H1 (cell line): ENCODE measurements around the gene FASTK. TPM values are rescaled to one million over a fixed set of nuclear protein-coding genes. Genes with fewer than 3 reads are reported as not detected.

ENCODE experiments used
- CHD1 ChIP-seq: IDR thresholded peaks from 2 replicates; pipeline ENCODE4 v1.6.1; 2012; ENCODE audit warnings: low read depth, low read length, improper control_type of control experiment
- JUN ChIP-seq: IDR thresholded peaks from 2 replicates; pipeline ENCODE4 v1.6.1; 2011; ENCODE audit warnings: low read depth, mild to moderate bottlenecking, improper control_type of control experiment, low read length
- RBBP5 ChIP-seq: IDR thresholded peaks from 2 replicates; pipeline ENCODE4 v1.7.1; 2012; ENCODE audit warnings: low read depth, mild to moderate bottlenecking, inconsistent platforms, low read length, moderate library complexity, borderline replicate concordance
- SAP30 ChIP-seq: fragments of 300-600 bp; sonication (generic); IDR thresholded peaks from 2 replicates; pipeline ENCODE4 v1.7.1; 2012; ENCODE audit warnings: low read length, moderate library complexity, mild to moderate bottlenecking, inconsistent platforms; ENCODE audit not compliant: insufficient read depth, insufficient replicate concordance
- SP1 ChIP-seq: IDR thresholded peaks from 2 replicates; pipeline ENCODE4 v1.6.1; 2011; ENCODE audit warnings: low read depth, low read length
- polyA plus RNA-seq, 7 experiments: library from polyadenylated mRNA; depleted of rRNA in 3 of 7; stranded (reverse) in 5 of 7; unstranded in 2 of 7; fragments of >200 nt in 5 of 7; fragments of 200-250 nt in 2 of 7; gene quantifications; 1 replicate in 5 of 7; 2 replicates in 1 of 7; 4 replicates in 1 of 7; pipeline versions ENCODE4 v1.2.1 to v1.2.3, GENCODE V29; 2011 to 2013; ENCODE audit warnings: missing spikeins in 2 of 7, mixed read lengths in 2 of 7
- total RNA-seq: library from RNA; stranded (reverse); fragmentation: NEBNext Ultra II Directional; extraction: Animal tissue kit (Norgen Biotek cat#: 25700); gene quantifications from 2 replicates; pipeline ENCODE4 v1.2.1, GENCODE V29; 2021

The FASTK gene
- total and polyA plus RNA-seq, 2 of the 8 experiments (the other 6 are each of a cell fraction or from before 2014, with no cell fraction given): 39.4 to 84.0 TPM

- TF ChIP-seq RBBP5 (no peak), JUN (no peak), CHD1 (no peak), SP1 (no peak), SAP30 (no peak)
- TF ChIP-seq, all 59 proteins: peak for 0
These were observed 49.5 kb upstream of the FASTK start (continued) for GRCh38 chr7:151129960-151130591.
